ENCODE results near the gene TTLL9. TPM values are rescaled to one million over a fixed set of nuclear protein-coding genes. Genes with fewer than 3 reads are reported as not detected.

TTLL9 gene
- total RNA-seq, 6 experiments from 2014 or later = not detected

DNA sequence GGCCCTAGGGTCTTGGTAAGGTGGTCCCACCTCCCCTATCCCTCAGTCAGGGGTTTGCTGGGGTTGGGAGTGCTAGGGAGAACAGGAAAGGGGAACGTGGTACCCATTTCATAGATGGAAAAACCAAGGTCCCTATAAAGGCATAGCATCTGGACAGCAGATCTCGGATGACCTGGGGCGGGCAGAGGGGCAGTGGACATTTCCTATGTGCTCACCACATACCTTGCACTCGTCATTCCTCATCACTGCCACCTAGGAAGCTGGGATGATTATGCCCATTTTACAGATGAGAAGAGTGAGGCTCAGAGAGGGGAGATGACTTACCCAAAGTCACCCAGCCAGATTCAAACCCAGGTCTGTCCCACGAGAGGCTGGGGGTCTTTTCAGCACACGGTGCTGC lies 39.2 kb upstream of the TTLL9 start:
- Mint-ChIP-seq H3K9me3 (no peaks in the 10 kb centered on the region), H3K27ac (no peak overlapping the region), H3K36me3 (ENCODE audit: low read depth) (no peaks in the 10 kb centered on the region), H3K4me1 (ENCODE audit: low read depth) (no peaks in the 10 kb centered on the region), H3K4me3 (no peak overlapping the region), H3K27me3 (ENCODE audit: insufficient read depth) (peaks cover 5% of the 10 kb centered on the region)
- no peak for DNase-seq
- TF ChIP-seq, protein P1, sequence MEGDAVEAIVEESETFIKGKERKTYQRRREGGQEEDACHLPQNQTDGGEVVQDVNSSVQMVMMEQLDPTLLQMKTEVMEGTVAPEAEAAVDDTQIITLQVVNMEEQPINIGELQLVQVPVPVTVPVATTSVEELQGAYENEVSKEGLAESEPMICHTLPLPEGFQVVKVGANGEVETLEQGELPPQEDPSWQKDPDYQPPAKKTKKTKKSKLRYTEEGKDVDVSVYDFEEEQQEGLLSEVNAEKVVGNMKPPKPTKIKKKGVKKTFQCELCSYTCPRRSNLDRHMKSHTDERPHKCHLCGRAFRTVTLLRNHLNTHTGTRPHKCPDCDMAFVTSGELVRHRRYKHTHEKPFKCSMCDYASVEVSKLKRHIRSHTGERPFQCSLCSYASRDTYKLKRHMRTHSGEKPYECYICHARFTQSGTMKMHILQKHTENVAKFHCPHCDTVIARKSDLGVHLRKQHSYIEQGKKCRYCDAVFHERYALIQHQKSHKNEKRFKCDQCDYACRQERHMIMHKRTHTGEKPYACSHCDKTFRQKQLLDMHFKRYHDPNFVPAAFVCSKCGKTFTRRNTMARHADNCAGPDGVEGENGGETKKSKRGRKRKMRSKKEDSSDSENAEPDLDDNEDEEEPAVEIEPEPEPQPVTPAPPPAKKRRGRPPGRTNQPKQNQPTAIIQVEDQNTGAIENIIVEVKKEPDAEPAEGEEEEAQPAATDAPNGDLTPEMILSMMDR (IDR thresholded peaks at IDR 0.05) = no peak

DNA sequence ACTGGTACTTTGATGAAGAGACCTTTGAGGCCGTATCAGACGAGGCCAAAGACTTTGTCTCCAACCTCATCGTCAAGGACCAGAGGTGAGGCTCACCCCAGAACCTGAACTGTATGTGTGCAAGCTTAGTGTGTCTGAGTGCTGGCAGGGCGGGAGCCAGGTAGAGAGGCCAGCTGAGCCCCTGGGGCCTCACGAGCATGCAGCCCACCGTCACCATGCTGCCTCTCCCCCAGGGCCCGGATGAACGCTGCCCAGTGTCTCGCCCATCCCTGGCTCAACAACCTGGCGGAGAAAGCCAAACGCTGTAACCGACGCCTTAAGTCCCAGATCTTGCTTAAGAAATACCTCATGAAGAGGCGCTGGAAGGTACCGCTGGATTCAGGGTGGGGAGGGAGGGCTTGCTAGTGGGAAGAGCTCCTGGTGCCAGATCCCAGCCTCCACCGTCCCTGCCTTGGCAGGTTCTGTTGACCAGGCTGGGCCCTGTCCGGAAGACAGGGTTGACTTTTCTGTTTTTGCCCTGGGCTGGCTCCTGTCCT lies 38.6 kb upstream of the TTLL9 start:
- no peak for DNase-seq
- Mint-ChIP-seq H3K4me3 (no peak overlapping the region), H3K27ac (no peak overlapping the region), H3K36me3 (ENCODE audit: low read depth) (no peaks in the 10 kb centered on the region), H3K9me3 (no peaks in the 10 kb centered on the region), H3K4me1 (ENCODE audit: low read depth) (no peaks in the 10 kb centered on the region), H3K27me3 (ENCODE audit: insufficient read depth) (peaks cover 5% of the 10 kb centered on the region)
- TF ChIP-seq, protein P1 (IDR thresholded peaks at IDR 0.05) = no peak

DNA sequence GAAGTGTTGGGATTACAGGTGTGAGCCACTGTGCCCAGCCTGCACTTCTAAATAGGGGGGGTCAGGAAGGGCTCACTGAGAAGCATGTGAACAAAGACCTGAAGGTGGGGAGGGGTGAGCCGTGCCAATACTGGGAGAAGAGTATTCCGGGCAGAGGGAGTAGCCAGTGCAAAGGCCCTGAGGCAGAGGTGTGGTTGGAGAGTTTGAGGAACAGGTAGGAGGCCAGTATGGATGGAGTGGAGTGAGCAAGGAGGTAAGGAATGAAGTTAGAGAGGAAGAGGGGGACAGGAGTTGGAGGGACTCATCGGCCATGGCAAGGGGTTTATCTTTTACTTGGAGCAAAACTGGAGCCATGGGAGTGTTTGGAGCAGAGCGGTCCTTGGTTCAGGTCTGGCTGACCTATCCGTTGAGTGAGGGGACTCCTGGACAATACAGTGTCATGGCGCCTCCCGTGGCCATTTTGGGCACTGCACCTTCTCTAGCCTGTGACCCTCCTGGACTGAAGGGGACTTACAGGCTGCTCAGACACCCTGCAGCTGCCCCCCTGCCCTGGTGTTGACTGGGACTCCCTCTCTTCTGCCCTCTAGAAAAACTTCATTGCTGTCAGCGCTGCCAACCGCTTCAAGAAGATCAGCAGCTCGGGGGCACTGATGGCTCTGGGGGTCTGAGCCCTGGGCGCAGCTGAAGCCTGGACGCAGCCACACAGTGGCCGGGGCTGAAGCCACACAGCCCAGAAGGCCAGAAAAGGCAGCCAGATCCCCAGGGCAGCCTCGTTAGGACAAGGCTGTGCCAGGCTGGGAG lies 37.1 kb upstream of the TTLL9 start:
- Mint-ChIP-seq H3K27me3 (ENCODE audit: insufficient read depth) (peaks cover 5% of the 10 kb centered on the region), H3K27ac (no peak overlapping the region), H3K4me1 (ENCODE audit: low read depth) (no peaks in the 10 kb centered on the region), H3K36me3 (ENCODE audit: low read depth) (no peaks in the 10 kb centered on the region), H3K9me3 (no peaks in the 10 kb centered on the region), H3K4me3 (no peak overlapping the region)
- no peak for DNase-seq
- TF ChIP-seq, protein P1 (IDR thresholded peaks at IDR 0.05) = peak; percentile 92

DNA sequence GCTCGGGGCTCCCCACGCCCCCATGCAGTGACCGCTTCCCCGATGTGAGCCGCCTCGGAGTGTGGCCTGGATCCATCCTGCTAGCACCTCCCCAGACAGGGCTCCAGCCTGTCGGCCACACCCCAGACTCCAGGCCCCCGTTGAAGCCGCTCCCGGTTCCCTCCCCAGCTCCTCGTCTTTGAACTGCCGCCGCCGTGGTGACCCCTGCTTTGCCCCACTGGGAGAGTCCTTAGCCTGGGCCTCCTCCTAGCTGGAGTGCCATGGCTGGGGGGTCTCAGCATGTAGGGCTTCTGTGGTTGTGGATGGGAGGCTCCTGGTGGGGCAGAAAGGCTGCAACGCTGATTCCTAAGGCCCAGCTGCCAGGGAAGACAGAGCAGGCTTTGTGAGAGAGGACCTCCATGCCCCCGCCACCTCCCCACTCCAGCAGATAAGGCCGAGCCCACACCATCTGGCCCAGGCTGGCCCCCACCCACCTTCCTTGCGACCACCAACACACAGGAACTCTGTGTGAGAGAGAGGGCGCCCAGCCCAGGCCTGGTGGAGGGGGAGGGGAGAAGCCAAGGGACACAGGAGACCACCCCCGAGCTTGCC lies 36.4 kb upstream of the TTLL9 start:
- TF ChIP-seq, protein P1 (IDR thresholded peaks at IDR 0.05) = no peak
- Mint-ChIP-seq H3K27ac (no peak overlapping the region), H3K4me3 (no peak overlapping the region)

DNA sequence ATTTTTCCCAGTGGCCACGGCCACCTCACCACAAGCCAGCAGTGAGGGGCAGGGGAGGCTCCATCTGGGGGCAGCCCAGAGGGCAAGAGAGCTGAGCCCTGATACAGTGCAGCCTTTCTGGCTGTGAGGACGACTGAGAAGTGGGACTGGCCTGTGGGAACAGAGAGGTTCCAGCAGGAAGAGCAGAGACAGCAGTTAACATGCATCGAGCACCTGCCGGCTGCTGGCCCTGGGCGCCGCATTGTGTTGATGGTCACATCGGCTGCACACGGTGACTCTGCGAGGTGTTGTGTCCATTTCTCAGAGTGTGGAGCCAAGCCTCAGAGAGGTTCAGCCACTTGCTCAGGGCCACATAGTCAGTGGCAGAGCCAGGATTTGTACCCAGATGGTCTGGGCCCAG lies 34.9 kb upstream of the TTLL9 start:
- DNase-seq = no peak
- H3K36me3 Mint-ChIP-seq (ENCODE audit: low read depth) = no peaks in the 10 kb centered on the region

More for the DNA sequence above, 36.4 kb upstream of the TTLL9 start:
- Mint-ChIP-seq H3K27me3 (ENCODE audit: insufficient read depth) (no peaks in the 10 kb centered on the region; the same call in 1 of the 2 replicates), H3K36me3 (ENCODE audit: low read depth) (no peaks in the 10 kb centered on the region), H3K4me1 (ENCODE audit: low read depth) (no peaks in the 10 kb centered on the region), H3K9me3 (no peaks in the 10 kb centered on the region)
- no peak for DNase-seq

More for the DNA sequence above, 34.9 kb upstream of the TTLL9 start:
- TF ChIP-seq, protein P1 (IDR thresholded peaks at IDR 0.05) = no peak
- Mint-ChIP-seq H3K4me3 (no peak overlapping the region), H3K27me3 (ENCODE audit: insufficient read depth) (no peaks in the 10 kb centered on the region; the same call in 1 of the 2 replicates), H3K9me3 (no peaks in the 10 kb centered on the region), H3K4me1 (ENCODE audit: low read depth) (peaks cover 2% of the 10 kb centered on the region; the same call in 1 of the 2 replicates), H3K27ac (no peak overlapping the region)
